ENCODE results near the gene EML2. TPM values are rescaled to one million over a fixed set of nuclear protein-coding genes. Genes with fewer than 3 reads are reported as not detected.
A peak's percentile ranks its signal among the peaks of the same experiment; 100 is the strongest.

Gene EML2
- total and polyA plus RNA-seq, 2 of the 8 experiments (the other 6 are each of a cell fraction or from before 2014, with no cell fraction given), result 28.8 to 29.4 TPM

- TF ChIP-seq CREB1 (IDR thresholded peaks at IDR 0.05), result no peak; the same call in 1 of the 2 replicates
- peak in 1 of 2 experiments; percentile 92; a peak in 2 of 3 replicates for TF ChIP-seq EP300 (IDR thresholded peaks at IDR 0.05; ENCODE audit: borderline replicate concordance in 1 of 2, low read depth in 2 of 2, low read length in 2 of 2)
Observed at GRCh38 chr19:45677351-45678230, 38.4 kb upstream of the EML2 start (continued).

All from H1 (cell line).